Type B pancreatic cell (in vitro differentiated cells): Measurements from ENCODE around the gene MYO5B. TPM values are rescaled to one million over a fixed set of nuclear protein-coding genes. Genes with fewer than 3 reads are reported as not detected.

ENCODE experiments used
- DNase-seq: peaks from one replicate; pipeline ENCODE4 v3.0.0; 2021; ENCODE audit warnings: mixed read lengths; ENCODE audit not compliant: unreplicated experiment; ENCODE audit errors: extremely low spot score
- H3K27ac Mint-ChIP-seq: 2 replicates; pipeline ENCODE4 v1.8.0; 2021; ENCODE audit warnings: mild to moderate bottlenecking, mixed read lengths
- H3K27me3 Mint-ChIP-seq: 2 replicates; pipeline ENCODE4 v1.8.0; 2021; ENCODE audit warnings: mixed read lengths
- H3K36me3 Mint-ChIP-seq: 2 replicates; pipeline ENCODE4 v1.8.0; 2021; ENCODE audit warnings: mixed read lengths
- H3K4me1 Mint-ChIP-seq: one replicate; pipeline ENCODE4 v1.8.0; 2021; ENCODE audit warnings: mixed read lengths; ENCODE audit not compliant: unreplicated experiment
- H3K4me3 Mint-ChIP-seq: 2 replicates; pipeline ENCODE4 v1.8.0; 2021; ENCODE audit warnings: mild to moderate bottlenecking, mixed read lengths
- H3K9me3 Mint-ChIP-seq: 2 replicates; pipeline ENCODE4 v1.8.0; 2021; ENCODE audit warnings: mixed read lengths
- CTCF ChIP-seq: fragments of 200-600 bp; sonication (generic); conservative IDR thresholded peaks from 2 replicates; pipeline ENCODE4 v1.5.0; 2021; ENCODE audit warnings: antibody characterized with exemption, mild to moderate bottlenecking
- total RNA-seq: library from RNA; stranded (reverse); gene quantifications from 2 replicates; pipeline ENCODE4 v1.2.1, GENCODE V29; 2021; ENCODE audit warnings: low replicate concordance

The MYO5B gene
- total RNA-seq, 1 donor from 2014 or later = 51.7 TPM

GRCh38 chr18:49915352-49915751, 279.6 kb downstream of the MYO5B start:
- no peak for TF ChIP-seq CTCF
- Mint-ChIP-seq H3K4me3 (no peak overlapping the region), H3K27ac (peak overlapping the region; percentile 11), H3K36me3 (peaks cover 19% of the 10 kb centered on the region), H3K27me3 (no peaks in the 10 kb centered on the region), H3K4me1 (peaks cover 31% of the 10 kb centered on the region), H3K9me3 (no peaks in the 10 kb centered on the region)
- no peak for DNase-seq

DNA sequence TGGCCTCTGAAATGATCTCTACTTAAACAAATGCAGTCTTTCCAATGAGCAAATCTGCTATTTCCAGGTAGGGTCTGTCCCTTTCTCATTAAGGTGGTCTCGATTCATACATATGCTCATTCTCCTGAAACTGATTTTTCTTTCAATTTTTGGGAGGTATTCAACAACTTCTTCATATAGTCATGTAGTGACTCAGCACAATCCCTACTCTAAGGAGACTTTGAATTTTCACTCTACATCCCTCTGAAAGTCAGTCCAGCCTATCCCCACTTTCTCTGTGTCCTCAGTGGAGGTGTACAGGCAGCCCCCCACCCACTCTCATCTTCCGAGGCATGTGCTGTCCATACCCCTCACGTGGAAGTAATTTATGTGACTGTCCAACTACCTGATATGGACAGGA, 281.7 kb downstream of the MYO5B start:
- H3K27me3 Mint-ChIP-seq = no peaks in the 10 kb centered on the region

DNA sequence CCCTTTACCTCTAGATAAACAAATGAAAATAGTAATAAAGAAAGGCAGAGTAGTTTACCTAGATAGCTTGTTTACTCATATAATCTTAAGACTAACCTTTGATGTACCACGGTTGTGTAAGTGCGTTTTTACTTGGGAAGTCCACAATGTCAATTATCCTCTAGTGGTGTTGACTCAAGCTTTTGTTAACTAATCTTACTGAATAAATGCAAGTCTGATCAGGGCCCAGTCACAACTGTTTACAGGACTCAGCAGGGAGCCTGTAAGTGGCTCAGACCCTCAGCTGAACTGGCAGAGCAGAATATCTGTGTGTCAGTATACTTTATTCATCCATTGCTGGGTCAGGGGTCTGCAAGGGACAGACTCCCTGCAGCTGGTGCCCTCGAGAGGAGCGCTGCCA, 283.5 kb downstream of the MYO5B start:
- H3K4me1 Mint-ChIP-seq = peaks cover 29% of the 10 kb centered on the region
- no peak overlapping the region for H3K27ac Mint-ChIP-seq
- H3K36me3 Mint-ChIP-seq = peaks cover 10% of the 10 kb centered on the region
- no peak overlapping the region for H3K4me3 Mint-ChIP-seq
- no peaks in the 10 kb centered on the region for H3K9me3 Mint-ChIP-seq
- H3K27me3 Mint-ChIP-seq = no peaks in the 10 kb centered on the region
- DNase-seq = no peak
- no peak for TF ChIP-seq CTCF

More for the DNA sequence above, 281.7 kb downstream of the MYO5B start:
- H3K4me1 Mint-ChIP-seq = peaks cover 26% of the 10 kb centered on the region
- TF ChIP-seq CTCF = no peak
- DNase-seq = no peak
- H3K4me3 Mint-ChIP-seq = no peak overlapping the region
- H3K9me3 Mint-ChIP-seq = no peaks in the 10 kb centered on the region
- peaks cover 14% of the 10 kb centered on the region for H3K36me3 Mint-ChIP-seq
- no peak overlapping the region for H3K27ac Mint-ChIP-seq

GRCh38 chr18:49910986-49911385, 284.0 kb downstream of the MYO5B start:
- no peak overlapping the region for H3K27ac Mint-ChIP-seq
- peaks cover 10% of the 10 kb centered on the region for H3K36me3 Mint-ChIP-seq
- no peak overlapping the region for H3K4me3 Mint-ChIP-seq
- H3K27me3 Mint-ChIP-seq = no peaks in the 10 kb centered on the region
- peaks cover 27% of the 10 kb centered on the region for H3K4me1 Mint-ChIP-seq
- no peak for DNase-seq
- TF ChIP-seq CTCF = no peak
- no peaks in the 10 kb centered on the region for H3K9me3 Mint-ChIP-seq

DNA sequence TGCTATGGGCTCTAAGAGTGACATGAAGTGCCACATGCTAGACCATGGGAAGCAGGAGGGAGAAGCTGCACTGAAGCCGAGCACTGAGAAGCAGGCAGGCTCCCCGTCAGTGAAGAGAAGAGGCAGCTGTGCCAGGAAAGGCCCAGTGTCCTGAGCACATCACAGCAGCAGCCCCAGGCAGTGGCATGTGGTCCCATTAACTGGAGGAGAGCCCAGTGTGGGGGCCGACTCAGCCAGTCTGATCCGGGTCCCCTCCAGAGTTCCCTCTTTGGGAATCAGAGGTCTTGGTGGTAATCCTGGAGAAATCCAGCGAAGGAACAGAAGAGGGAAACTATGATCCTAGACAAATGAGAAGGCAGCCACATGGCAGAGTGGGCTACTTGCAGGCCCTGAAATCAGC, 284.9 kb downstream of the MYO5B start:
- Mint-ChIP-seq H3K9me3 (no peaks in the 10 kb centered on the region), H3K27me3 (no peaks in the 10 kb centered on the region), H3K27ac (no peak overlapping the region), H3K4me3 (no peak overlapping the region), H3K4me1 (peaks cover 18% of the 10 kb centered on the region), H3K36me3 (peaks cover 14% of the 10 kb centered on the region)
- DNase-seq = no peak
- TF ChIP-seq CTCF = no peak

DNA sequence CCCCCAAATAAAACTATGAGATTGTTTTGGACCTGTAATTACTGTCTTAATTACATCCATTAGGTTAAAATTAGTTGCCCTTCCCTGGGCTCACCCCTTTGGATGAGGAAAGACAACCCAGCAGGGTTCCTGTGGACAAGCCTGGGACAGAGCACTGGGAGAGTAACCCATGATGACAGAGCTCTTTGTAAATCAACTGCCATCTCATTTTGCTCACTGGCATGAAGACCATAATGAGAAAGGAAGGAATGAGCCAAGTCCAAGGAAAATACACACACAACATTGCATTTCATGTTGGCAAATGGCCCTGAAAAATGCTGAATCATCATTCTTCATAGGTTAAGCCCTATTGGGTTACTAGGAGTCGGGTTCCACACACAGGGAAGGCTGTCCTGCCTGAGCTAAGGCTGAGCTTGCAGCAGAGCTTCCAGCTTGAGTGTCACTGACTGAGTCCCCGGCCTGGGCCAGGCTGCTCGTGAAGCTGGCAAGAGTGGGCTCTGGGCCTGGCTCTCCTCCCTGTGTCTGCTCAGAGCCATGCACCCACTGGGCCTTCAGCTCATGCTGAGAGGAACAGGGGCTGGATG, 287.5 kb downstream of the MYO5B start:
- H3K4me1 Mint-ChIP-seq = peaks cover 17% of the 10 kb centered on the region
- no peaks in the 10 kb centered on the region for H3K27me3 Mint-ChIP-seq
- no peak for TF ChIP-seq CTCF
- H3K9me3 Mint-ChIP-seq = no peaks in the 10 kb centered on the region
- no peak for DNase-seq
- H3K36me3 Mint-ChIP-seq = peaks cover 11% of the 10 kb centered on the region
- H3K27ac Mint-ChIP-seq = no peak overlapping the region
- H3K4me3 Mint-ChIP-seq = no peak overlapping the region
